ENCODE measurements around the gene CRYBA2. TPM values are rescaled to one million over a fixed set of nuclear protein-coding genes. Genes with fewer than 3 reads are reported as not detected.
A peak's percentile ranks its signal among the peaks of the same experiment; 100 is the strongest.

Gene CRYBA2
- total RNA-seq, 2 experiments from 2014 or later: not detected

DNA sequence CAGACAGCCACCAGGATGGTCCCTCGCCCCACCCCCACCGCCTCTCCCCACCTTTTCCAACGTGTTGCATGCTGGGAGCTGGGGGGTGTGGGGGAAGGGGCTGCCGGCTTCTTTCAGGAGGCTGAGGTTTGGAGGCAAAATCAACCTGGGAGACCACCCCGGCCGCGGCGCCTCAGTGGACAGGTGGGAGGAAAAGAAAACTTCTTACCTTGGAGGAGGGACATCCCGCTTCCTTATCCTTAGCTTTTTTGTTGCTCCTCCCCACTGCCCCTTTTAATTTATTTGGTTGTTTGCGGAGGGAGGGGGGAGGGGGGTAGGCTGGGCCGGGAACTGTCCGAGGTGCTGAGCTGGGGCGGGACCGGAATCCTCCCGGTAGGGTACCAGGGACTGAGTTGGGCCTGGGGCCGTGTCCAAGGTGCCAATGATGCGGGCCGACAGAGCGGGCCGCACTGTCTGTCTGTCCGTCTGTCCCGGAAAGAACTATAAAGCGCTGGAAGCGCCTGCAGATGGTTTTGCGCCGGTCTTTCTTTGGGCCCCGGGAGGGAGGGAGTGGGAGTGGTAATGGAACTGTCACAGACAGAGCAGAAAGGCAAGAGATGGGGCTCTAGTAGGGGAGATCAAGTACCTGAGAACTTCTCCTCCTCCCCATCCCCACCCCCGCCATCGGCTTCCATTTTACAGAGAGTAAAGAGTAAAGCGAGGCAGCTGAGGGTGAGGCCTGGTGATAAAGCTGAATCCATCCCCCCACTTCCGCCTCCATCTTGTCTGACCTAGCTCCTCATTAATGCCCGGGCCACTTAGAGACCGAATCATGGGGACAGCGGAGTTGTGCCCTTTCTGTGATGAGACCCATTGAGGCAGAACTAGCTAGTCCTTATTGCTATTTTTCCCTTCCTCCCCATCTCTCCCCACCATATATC lies 31.3 kb downstream of the CRYBA2 start:
- no peak for DNase-seq
- H3K36me3 Mint-ChIP-seq (ENCODE audit: low read depth): no peaks in the 10 kb centered on the region
- H3K4me3 Mint-ChIP-seq: no peak overlapping the region
- CTCF ChIA-PET: interaction anchor here (0.6 to 0.9 kb wide), 2 partner anchors 18 to 254 kb away, joined by 3 to 6 read pairs; no protein-coding TSS in a partner anchor
- H3K27me3 Mint-ChIP-seq: peaks cover 72% of the 10 kb centered on the region
- no peaks in the 10 kb centered on the region for H3K9me3 Mint-ChIP-seq
- no peak overlapping the region for H3K27ac Mint-ChIP-seq
- H3K4me1 Mint-ChIP-seq: peaks cover 15% of the 10 kb centered on the region
- POLR2A ChIA-PET: no interaction called here

DNA sequence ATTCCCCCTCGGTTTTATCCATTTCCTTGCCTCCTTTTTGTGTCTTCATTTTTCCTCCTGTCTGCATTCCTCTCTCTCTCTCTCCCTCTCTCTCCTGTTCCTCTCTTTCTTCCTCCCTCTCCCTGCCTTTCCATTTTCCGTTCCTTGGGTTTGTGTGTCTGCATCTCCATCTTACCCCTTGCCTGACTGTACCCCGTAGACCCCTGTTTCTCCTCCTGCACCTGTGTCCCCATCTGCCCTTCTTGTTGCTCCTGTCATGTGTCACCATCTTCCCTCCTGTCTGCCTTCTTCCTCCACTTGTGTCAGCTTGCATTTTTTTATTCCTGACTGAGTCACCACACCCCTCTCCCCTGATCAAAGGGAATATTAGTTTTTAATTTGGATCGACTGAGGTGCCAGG lies 32.0 kb downstream of the CRYBA2 start:
- Mint-ChIP-seq H3K9me3 (no peaks in the 10 kb centered on the region), H3K4me3 (no peak overlapping the region), H3K36me3 (ENCODE audit: low read depth) (no peaks in the 10 kb centered on the region), H3K27ac (peak overlapping the region; percentile 40), H3K27me3 (peaks cover 73% of the 10 kb centered on the region), H3K4me1 (peaks cover 15% of the 10 kb centered on the region)
- ChIA-PET POLR2A (no interaction called here), CTCF (no interaction called here)
- DNase-seq: no peak

DNA sequence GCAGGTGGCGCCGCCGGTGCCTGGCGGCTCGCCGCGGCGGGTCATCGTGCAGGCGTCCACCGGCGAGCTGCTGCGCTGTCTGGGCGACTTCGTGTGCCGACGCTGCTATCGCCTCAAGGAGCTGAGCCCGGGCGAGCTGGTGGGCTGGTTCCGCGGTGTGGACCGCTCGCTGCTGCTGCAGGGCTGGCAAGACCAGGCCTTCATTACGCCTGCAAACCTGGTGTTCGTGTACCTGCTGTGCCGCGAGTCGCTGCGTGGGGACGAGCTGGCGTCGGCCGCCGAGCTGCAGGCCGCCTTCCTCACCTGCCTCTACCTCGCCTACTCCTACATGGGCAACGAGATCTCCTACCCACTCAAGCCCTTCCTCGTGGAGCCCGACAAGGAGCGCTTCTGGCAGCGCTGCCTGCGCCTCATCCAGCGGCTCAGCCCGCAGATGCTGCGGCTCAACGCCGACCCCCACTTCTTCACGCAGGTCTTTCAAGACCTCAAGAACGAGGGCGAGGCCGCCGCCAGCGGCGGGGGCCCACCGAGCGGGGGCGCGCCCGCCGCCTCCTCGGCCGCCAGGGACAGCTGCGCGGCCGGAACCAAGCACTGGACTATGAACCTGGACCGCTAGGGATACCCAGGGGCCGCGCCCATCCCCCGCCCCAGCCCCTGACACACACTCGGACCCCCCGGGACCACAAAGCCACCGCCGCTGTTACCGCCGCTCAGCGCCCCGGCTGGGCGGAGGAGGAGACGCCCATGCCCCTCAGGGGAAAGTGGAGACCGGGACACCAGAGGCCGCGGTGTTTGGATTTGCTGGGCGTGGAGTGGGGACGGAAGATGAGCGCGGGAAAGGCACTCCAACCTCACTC lies 32.7 kb downstream of the CRYBA2 start:
- Mint-ChIP-seq H3K9me3 (no peaks in the 10 kb centered on the region), H3K4me3 (no peak overlapping the region), H3K4me1 (peaks cover 15% of the 10 kb centered on the region), H3K27ac (no peak overlapping the region), H3K27me3 (peaks cover 73% of the 10 kb centered on the region), H3K36me3 (ENCODE audit: low read depth) (no peaks in the 10 kb centered on the region)
- ChIA-PET CTCF (interaction anchor here (1.3 kb wide), 1 partner anchor 62 kb away, joined by 3 read pairs; no protein-coding TSS in a partner anchor), POLR2A (no interaction called here)
- DNase-seq: no peak

DNA sequence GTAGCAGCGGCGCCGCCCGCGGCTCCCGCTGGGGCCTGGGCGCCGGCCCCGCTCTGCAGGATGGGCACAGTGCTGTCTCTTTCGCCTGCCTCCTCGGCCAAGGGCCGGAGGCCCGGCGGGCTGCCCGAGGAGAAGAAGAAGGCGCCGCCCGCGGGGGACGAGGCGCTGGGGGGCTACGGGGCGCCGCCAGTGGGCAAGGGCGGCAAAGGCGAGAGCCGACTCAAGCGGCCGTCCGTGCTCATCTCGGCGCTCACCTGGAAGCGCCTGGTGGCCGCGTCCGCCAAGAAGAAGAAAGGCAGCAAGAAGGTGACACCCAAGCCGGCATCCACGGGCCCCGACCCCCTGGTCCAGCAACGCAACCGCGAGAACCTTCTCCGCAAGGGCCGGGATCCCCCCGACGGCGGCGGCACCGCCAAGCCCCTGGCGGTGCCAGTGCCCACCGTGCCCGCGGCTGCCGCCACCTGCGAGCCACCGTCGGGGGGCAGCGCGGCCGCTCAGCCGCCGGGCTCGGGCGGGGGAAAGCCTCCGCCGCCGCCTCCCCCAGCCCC lies 33.4 kb downstream of the CRYBA2 start:
- ChIA-PET POLR2A (interaction anchor here (1.0 kb wide), 1 partner anchor 22 kb away, joined by 3 read pairs; no protein-coding TSS in a partner anchor), CTCF (interaction anchor here (1.3 to 1.4 kb wide), 2 partner anchors 35 to 62 kb away, joined by 3 read pairs; no protein-coding TSS in a partner anchor)
- no peak overlapping the region for H3K4me3 Mint-ChIP-seq
- peaks cover 76% of the 10 kb centered on the region for H3K27me3 Mint-ChIP-seq
- DNase-seq: no peak
- no peaks in the 10 kb centered on the region for H3K9me3 Mint-ChIP-seq
- no peaks in the 10 kb centered on the region for H3K36me3 Mint-ChIP-seq (ENCODE audit: low read depth)
- no peak overlapping the region for H3K27ac Mint-ChIP-seq
- peaks cover 15% of the 10 kb centered on the region for H3K4me1 Mint-ChIP-seq

DNA sequence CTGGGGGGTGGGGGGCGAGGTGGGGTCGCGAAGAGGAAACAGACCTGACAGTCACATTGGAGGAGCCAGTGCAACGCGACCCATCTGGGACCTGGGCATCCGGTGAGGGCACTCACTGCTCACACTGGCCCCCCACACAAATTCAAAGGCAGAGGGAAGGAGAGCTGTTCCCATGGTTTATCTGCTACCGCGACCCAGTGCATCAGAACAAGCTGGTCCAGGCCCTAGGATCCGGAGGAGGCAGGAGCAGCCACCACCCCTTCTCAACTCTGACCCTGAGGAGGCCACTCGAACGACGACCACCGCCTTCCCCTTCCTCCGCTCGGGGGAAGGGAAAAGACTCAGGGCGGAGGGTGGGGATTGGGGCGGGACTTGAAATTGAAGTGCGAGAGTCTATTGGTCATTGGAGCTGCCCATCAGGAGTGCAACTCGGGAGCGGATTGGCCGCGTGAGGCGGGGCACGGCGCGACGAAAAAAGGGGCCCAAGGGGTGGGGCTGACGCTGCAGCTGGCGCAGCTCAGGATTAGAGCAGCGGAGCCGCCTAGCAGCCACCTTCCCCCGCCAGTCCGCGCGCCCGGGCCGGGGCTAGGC lies 34.0 kb downstream of the CRYBA2 start, which contains the start of gene CDK5R2:
CDK5R2 (plus strand) TSS at position 526 of the 591 bp plus-strand sequence. CDS start 155 bp downstream, outside the sequence.
- no peaks in the 10 kb centered on the region for H3K9me3 Mint-ChIP-seq
- POLR2A ChIA-PET: interaction anchor here (1.0 kb wide), 1 partner anchor 23 kb away, joined by 3 read pairs; no protein-coding TSS in a partner anchor
- peak within 1 kb of the TSS; percentile 34 for H3K4me3 Mint-ChIP-seq
- CTCF ChIA-PET: interaction anchor here (0.7 to 1.4 kb wide), 3 partner anchors 21 to 61 kb away, joined by 3 read pairs; no protein-coding TSS in a partner anchor
- H3K27me3 Mint-ChIP-seq: peaks cover 73% of the 10 kb centered on the region
- peaks cover 15% of the 10 kb centered on the region for H3K4me1 Mint-ChIP-seq
- H3K36me3 Mint-ChIP-seq (ENCODE audit: low read depth): no peaks in the 10 kb centered on the region
- DNase-seq: peak; percentile 67
- H3K27ac Mint-ChIP-seq: no peak within 1 kb of the TSS

DNA sequence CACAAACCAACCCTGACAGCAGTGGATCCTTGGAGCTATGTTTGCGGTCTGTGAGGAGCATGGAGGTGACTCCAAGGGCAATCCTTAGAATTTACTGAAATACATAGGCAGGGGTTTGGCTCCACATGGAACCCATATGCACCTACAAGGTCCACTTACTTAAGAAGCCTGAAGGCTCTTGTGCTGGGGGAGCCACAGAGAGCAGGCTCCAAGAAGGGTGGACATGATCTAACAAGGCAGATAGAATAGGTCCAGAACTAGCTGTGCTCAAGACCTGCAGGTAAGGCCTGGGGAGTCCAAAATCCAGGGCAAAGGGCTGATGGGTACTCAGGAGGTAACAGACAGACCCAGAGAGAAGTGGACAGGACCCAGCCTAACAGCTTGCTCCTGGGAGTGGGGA lies 34.9 kb downstream of the CRYBA2 start:
- Mint-ChIP-seq H3K9me3 (no peaks in the 10 kb centered on the region), H3K36me3 (ENCODE audit: low read depth) (no peaks in the 10 kb centered on the region), H3K4me1 (peaks cover 15% of the 10 kb centered on the region), H3K4me3 (no peak overlapping the region), H3K27ac (no peak overlapping the region), H3K27me3 (peaks cover 63% of the 10 kb centered on the region)
- DNase-seq: no peak
- POLR2A ChIA-PET: no interaction called here
- CTCF ChIA-PET: interaction anchor here (1.4 kb wide), 1 partner anchor 37 kb away, joined by 3 read pairs; no protein-coding TSS in a partner anchor

DNA sequence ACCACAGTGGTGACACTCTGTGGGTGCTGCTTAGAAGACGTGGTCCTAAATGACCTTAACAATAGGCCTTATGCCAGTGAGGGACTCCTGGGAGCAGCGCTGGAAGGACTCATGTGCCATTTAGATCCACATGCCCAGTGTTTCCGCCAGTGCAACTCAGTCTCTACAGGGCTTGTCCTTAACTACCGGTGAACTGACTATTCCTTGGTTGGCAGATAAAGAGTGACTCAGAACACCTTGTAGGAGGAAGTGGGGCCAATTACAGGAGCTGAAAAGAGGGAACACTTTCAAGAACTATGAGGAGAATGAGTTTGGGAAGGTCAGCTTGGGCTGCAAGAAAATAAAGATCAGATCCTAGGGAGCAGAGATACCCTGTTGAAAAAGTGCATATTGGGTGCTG lies 35.6 kb downstream of the CRYBA2 start:
- Mint-ChIP-seq H3K27ac (no peak overlapping the region), H3K4me1 (peaks cover 15% of the 10 kb centered on the region), H3K4me3 (no peak overlapping the region), H3K9me3 (no peaks in the 10 kb centered on the region), H3K36me3 (ENCODE audit: low read depth) (no peaks in the 10 kb centered on the region), H3K27me3 (peaks cover 58% of the 10 kb centered on the region)
- CTCF ChIA-PET: interaction anchor here (1.7 kb wide), 1 partner anchor 22 kb away, joined by 5 read pairs; no protein-coding TSS in a partner anchor
- POLR2A ChIA-PET: no interaction called here
- no peak for DNase-seq

DNA sequence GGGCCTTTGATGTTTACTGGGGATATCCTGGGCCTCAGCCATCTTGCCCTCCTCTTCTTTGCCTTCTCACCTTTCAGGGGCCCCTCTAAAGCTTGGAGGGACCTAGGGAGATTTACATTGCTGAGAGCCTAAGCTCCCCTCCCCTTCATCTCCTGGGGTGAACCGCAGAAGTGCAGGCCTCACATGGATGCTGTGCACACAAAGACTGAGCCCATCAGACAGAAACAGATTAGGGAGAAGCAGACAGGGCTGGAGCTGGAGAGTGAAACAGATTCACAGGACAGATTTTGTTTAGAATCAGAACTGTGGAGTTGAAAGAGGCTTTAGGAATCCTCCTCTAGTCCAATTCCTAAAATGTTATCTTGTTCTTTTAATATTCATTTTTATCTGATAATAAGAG lies 37.2 kb downstream of the CRYBA2 start:
- Mint-ChIP-seq H3K27me3 (peaks cover 47% of the 10 kb centered on the region), H3K9me3 (no peaks in the 10 kb centered on the region), H3K4me1 (peaks cover 12% of the 10 kb centered on the region), H3K36me3 (ENCODE audit: low read depth) (no peaks in the 10 kb centered on the region), H3K27ac (no peak overlapping the region), H3K4me3 (no peak overlapping the region)
- ChIA-PET POLR2A (no interaction called here), CTCF (interaction anchor here (1.7 kb wide), 1 partner anchor 24 kb away, joined by 5 read pairs; no protein-coding TSS in a partner anchor)
- no peak for DNase-seq

DNA sequence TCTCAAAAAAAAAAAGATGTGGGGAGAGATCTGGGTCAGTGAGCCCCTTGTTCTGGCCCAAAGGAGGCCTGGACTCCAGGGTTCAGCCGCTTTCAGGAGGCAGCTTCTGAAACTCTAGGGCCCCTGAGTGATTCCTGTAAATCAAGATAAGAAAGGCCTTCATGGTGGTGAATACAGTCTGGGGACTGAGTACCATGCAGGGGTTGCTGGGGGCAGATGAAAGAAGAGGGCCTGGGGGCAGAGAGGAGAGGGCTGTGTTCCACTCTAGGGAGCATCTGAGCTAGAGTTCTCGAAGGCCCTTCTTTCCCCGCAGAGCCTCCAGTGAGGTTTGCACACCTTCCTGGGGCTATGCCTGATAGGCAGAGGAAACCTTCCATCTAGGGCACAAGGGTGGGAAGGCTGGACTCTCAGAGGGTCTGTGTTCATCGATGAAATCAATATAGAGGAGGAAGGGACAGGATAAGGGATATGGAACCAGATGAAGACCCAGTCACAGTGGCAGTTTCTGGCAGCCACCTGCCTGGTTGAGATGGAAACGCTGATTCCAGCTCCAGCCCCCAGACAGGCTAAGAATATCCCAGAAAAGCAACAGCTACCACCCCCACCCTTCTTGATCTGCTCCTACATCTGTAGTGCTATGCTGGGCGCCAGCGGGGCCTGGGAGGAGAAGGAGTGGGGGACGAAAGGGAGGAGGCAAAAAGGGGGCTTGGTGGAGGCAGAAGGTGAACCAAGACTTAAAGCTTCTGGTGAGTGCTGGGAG lies 38.5 kb downstream of the CRYBA2 start:
- Mint-ChIP-seq H3K27ac (no peak overlapping the region), H3K9me3 (no peaks in the 10 kb centered on the region), H3K4me1 (peaks cover 8% of the 10 kb centered on the region), H3K27me3 (peaks cover 42% of the 10 kb centered on the region), H3K4me3 (no peak overlapping the region), H3K36me3 (ENCODE audit: low read depth) (no peaks in the 10 kb centered on the region)
- DNase-seq: no peak
- POLR2A ChIA-PET: no interaction called here
- CTCF ChIA-PET: interaction anchor here (0.6 kb wide), 1 partner anchor 22 kb away, joined by 3 read pairs; no protein-coding TSS in a partner anchor

DNA sequence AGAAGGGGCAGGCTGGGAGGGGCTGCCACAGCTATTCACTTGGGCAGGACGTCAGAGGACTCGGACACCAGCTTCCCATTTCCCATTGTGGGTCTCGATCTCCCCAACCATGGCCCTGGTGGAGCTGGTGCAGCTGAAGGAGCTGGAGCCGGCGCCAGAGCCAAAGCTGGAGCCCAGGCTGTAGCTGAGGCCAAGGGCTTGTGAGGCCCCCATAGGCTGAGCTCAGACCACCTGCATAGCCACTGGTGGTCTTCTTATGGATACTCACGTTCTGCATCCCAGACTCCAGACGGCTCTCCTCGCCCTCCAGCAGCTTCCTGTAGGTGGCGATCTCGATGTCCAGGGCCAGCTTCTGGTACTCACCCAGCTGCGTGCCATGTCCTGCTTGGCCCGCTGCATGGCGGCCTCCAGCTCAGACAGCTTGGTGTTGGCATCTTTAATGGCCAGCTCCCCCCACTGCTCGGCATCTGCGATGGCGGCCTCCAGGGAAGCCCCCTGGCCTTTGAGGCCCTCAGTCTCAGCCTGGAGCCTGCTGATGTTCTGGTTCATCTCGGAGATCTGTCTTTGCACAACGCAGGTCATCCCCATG lies 39.8 kb downstream of the CRYBA2 start:
- H3K27me3 Mint-ChIP-seq: peaks cover 32% of the 10 kb centered on the region

DNA sequence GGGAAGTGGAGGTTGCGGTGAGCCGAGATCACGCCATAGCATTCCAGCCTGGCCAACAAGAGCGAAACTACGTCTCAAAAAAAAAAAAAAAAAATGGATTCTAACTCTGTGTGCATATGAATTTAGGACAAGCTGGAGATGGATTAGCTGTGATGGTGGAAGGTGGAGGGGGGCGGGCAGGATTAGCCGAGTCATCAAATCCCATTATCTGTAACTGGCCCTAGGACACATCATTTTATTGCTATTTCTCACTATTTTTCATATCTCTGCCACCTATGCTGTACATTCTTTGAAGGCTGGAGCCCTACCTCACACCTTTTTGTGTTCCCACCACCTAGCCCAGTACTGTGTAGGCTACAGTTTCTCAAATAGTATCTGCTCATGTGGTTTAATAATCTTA lies 41.1 kb downstream of the CRYBA2 start:
- DNase-seq: no peak
- peaks cover 22% of the 10 kb centered on the region for H3K27me3 Mint-ChIP-seq
- no peaks in the 10 kb centered on the region for H3K4me1 Mint-ChIP-seq
- ChIA-PET CTCF (interaction anchor here (0.9 kb wide), 1 partner anchor 28 kb away, joined by 3 read pairs; no protein-coding TSS in a partner anchor), POLR2A (no interaction called here)
- no peaks in the 10 kb centered on the region for H3K36me3 Mint-ChIP-seq (ENCODE audit: low read depth)
- no peak overlapping the region for H3K27ac Mint-ChIP-seq
- no peaks in the 10 kb centered on the region for H3K9me3 Mint-ChIP-seq
- no peak overlapping the region for H3K4me3 Mint-ChIP-seq

More for the DNA sequence above, 39.8 kb downstream of the CRYBA2 start:
- no peaks in the 10 kb centered on the region for H3K36me3 Mint-ChIP-seq (ENCODE audit: low read depth)
- no peaks in the 10 kb centered on the region for H3K9me3 Mint-ChIP-seq
- H3K27ac Mint-ChIP-seq: no peak overlapping the region
- H3K4me3 Mint-ChIP-seq: no peak overlapping the region
- CTCF ChIA-PET: interaction anchor here (1.1 kb wide), 1 partner anchor 13 kb away, joined by 3 read pairs; no protein-coding TSS in a partner anchor
- POLR2A ChIA-PET: no interaction called here
- H3K4me1 Mint-ChIP-seq: no peaks in the 10 kb centered on the region
- DNase-seq: no peak

All from activated CD4-positive, alpha-beta memory T cell treated with anti-CD3 and anti-CD28 coated beads, Interleukin-2, amount 10 ng/mL, durations not matched to agents 7 days and 5 days (primary cell).